ENCODE measurements around the gene ATP11B. TPM values are rescaled to one million over a fixed set of nuclear protein-coding genes. Genes with fewer than 3 reads are reported as not detected.

Gene ATP11B
- total RNA-seq, 1 donor from 2014 or later = 59.0 TPM

DNA sequence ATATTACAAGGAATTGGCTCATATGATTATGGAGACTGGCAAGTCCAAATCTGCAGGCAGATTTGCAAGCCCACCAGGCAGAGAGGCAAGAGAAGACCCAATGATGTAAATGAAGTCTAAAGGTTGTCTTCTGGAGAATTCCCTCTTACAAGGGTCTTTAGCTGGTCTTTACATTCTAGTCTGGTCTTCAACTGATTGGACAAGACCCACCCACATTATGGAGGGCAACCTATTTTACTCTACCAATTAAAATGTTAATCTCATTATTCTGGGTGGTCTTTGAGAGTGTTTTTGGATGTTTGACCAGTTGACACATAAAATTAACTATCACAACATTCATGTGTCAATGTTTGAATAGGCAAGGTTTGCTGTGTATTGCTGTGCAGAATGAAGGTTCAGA is 28.0 kb upstream of the ATP11B start:
- Mint-ChIP-seq H3K9me3 (no peaks in the 10 kb centered on the region), H3K4me1 (peaks cover 12% of the 10 kb centered on the region), H3K27ac (no peak overlapping the region), H3K4me3 (no peak overlapping the region), H3K36me3 (no peaks in the 10 kb centered on the region), H3K27me3 (ENCODE audit: insufficient read depth, low read depth) (peaks cover 5% of the 10 kb centered on the region)
- DNase-seq (ENCODE audit: low spot score) = no peak
- Histone ChIP-seq H3K9me3 (ENCODE audit: low read depth) (no peaks in the 10 kb centered on the region), H3K4me1 (no peaks in the 10 kb centered on the region), H3K27me3 (no peaks in the 10 kb centered on the region), H3K36me3 (no peaks in the 10 kb centered on the region), H4K20me1 (ENCODE audit: low read depth) (no peaks in the 10 kb centered on the region), H3K4me3 (no peak overlapping the region), H2AFZ (replicated peaks) (no peak overlapping the region), H3K9ac (no peak overlapping the region), H3K4me2 (no peak overlapping the region), H3K27ac (no peak overlapping the region), H3K79me2 (ENCODE audit: low read depth) (no peaks in the 10 kb centered on the region), H3F3A (ENCODE audit: low read depth) (no peaks in the 10 kb centered on the region)
- TF ChIP-seq EZH2phosphoT487 (IDR thresholded peaks at IDR 0.05) (no peak), EZH2 (IDR thresholded peaks at IDR 0.05) (no peak)
- TF ChIP-seq, protein P1, sequence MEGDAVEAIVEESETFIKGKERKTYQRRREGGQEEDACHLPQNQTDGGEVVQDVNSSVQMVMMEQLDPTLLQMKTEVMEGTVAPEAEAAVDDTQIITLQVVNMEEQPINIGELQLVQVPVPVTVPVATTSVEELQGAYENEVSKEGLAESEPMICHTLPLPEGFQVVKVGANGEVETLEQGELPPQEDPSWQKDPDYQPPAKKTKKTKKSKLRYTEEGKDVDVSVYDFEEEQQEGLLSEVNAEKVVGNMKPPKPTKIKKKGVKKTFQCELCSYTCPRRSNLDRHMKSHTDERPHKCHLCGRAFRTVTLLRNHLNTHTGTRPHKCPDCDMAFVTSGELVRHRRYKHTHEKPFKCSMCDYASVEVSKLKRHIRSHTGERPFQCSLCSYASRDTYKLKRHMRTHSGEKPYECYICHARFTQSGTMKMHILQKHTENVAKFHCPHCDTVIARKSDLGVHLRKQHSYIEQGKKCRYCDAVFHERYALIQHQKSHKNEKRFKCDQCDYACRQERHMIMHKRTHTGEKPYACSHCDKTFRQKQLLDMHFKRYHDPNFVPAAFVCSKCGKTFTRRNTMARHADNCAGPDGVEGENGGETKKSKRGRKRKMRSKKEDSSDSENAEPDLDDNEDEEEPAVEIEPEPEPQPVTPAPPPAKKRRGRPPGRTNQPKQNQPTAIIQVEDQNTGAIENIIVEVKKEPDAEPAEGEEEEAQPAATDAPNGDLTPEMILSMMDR (IDR thresholded peaks at IDR 0.05) = no peak

DNA sequence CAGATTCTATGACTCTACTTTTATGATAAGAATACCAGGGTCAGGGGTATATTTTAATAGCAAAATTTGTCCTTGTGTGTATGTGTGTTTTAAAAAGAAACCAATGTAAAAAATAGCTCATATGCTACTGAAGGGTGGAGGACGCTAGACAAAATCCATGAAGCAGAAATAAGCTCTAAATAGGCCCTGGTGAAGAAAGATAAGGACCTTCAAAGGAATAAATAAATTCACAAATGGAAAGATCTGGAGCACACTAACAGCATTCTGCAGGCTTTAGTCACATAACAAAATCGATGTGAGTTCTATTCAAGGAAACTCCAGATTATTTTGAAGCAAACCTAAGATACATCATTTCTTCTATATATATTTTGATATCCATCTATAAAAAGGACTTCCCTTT is 27.2 kb upstream of the ATP11B start:
- Histone ChIP-seq H3K36me3 (no peaks in the 10 kb centered on the region), H3K79me2 (ENCODE audit: low read depth) (no peaks in the 10 kb centered on the region), H3K9ac (no peak overlapping the region), H3K4me2 (no peak overlapping the region), H4K20me1 (ENCODE audit: low read depth) (no peaks in the 10 kb centered on the region), H3K4me1 (no peaks in the 10 kb centered on the region), H3K27ac (no peak overlapping the region), H3K9me3 (ENCODE audit: low read depth) (no peaks in the 10 kb centered on the region), H2AFZ (replicated peaks) (no peak overlapping the region), H3F3A (ENCODE audit: low read depth) (no peaks in the 10 kb centered on the region), H3K4me3 (no peak overlapping the region), H3K27me3 (no peaks in the 10 kb centered on the region)
- no peak for DNase-seq (ENCODE audit: low spot score)
- Mint-ChIP-seq H3K4me3 (no peak overlapping the region), H3K27ac (no peak overlapping the region), H3K27me3 (ENCODE audit: insufficient read depth, low read depth) (peaks cover 3% of the 10 kb centered on the region), H3K9me3 (no peaks in the 10 kb centered on the region), H3K4me1 (peaks cover 4% of the 10 kb centered on the region), H3K36me3 (no peaks in the 10 kb centered on the region)
- TF ChIP-seq EZH2 (IDR thresholded peaks at IDR 0.05) (no peak), EZH2phosphoT487 (IDR thresholded peaks at IDR 0.05) (no peak)
- TF ChIP-seq, protein P1 (IDR thresholded peaks at IDR 0.05) = no peak

DNA sequence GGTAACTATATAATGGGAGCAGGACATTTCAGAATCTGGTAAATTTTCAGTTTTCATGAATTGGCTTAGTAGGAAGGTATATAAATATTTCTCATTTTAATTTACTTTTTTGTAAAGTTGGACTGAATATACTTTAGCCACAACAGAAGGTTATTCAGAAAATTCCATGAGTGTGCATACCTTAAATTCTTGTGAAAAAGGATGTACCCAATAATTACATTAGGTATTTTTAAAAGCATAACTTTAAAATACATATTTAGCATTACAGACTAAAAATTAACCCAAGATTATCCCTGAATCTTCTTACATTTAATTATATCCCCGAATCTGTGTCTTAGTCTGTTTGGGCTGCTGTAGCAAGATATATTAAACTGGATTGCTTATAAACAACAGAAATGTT is 24.9 kb upstream of the ATP11B start:
- Histone ChIP-seq H3F3A (ENCODE audit: low read depth) (no peaks in the 10 kb centered on the region), H2AFZ (replicated peaks) (no peak overlapping the region), H3K36me3 (no peaks in the 10 kb centered on the region), H3K79me2 (ENCODE audit: low read depth) (no peaks in the 10 kb centered on the region), H3K27me3 (no peaks in the 10 kb centered on the region), H3K27ac (no peak overlapping the region), H3K4me2 (no peak overlapping the region), H3K9ac (no peak overlapping the region), H3K9me3 (ENCODE audit: low read depth) (no peaks in the 10 kb centered on the region), H4K20me1 (ENCODE audit: low read depth) (no peaks in the 10 kb centered on the region), H3K4me1 (no peaks in the 10 kb centered on the region), H3K4me3 (no peak overlapping the region)
- Mint-ChIP-seq H3K9me3 (no peaks in the 10 kb centered on the region), H3K4me3 (no peak overlapping the region), H3K27ac (no peak overlapping the region), H3K4me1 (no peaks in the 10 kb centered on the region), H3K27me3 (ENCODE audit: insufficient read depth, low read depth) (no peaks in the 10 kb centered on the region), H3K36me3 (no peaks in the 10 kb centered on the region)
- no peak for TF ChIP-seq EZH2phosphoT487 (IDR thresholded peaks at IDR 0.05)
- no peak for TF ChIP-seq EZH2 (IDR thresholded peaks at IDR 0.05)
- TF ChIP-seq, protein P1 (IDR thresholded peaks at IDR 0.05) = no peak
- no peak for DNase-seq (ENCODE audit: low spot score)
